ENCODE data around the gene NISCH.

DNA sequence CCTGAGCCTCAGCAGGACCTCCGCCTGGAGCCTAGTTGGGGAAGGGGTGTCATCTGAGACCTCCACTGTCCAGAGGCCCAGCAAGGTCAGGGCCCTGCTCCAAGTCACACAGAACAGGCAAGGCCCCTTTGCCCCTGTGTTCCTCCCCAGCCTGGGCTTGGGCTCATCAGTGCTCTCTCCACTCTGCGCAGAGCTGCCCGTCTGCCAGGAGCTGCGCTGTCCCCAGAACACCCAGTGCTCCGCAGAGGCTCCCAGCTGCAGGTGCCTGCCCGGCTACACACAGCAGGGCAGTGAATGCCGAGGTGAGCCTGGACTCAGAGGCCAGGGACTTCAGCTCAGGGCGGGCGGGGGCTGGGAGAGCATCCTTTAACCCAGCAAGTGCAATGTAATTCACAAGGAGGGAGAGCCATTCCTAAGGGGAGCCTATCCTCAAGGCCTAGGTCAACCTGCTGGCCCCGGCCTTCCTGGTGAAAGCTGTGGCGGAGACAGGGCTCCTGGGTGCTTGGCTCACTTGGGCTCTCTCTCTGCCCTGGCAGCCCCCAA, 47.5 kb downstream of the NISCH start:
- TF ChIP-seq, protein P1, sequence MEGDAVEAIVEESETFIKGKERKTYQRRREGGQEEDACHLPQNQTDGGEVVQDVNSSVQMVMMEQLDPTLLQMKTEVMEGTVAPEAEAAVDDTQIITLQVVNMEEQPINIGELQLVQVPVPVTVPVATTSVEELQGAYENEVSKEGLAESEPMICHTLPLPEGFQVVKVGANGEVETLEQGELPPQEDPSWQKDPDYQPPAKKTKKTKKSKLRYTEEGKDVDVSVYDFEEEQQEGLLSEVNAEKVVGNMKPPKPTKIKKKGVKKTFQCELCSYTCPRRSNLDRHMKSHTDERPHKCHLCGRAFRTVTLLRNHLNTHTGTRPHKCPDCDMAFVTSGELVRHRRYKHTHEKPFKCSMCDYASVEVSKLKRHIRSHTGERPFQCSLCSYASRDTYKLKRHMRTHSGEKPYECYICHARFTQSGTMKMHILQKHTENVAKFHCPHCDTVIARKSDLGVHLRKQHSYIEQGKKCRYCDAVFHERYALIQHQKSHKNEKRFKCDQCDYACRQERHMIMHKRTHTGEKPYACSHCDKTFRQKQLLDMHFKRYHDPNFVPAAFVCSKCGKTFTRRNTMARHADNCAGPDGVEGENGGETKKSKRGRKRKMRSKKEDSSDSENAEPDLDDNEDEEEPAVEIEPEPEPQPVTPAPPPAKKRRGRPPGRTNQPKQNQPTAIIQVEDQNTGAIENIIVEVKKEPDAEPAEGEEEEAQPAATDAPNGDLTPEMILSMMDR (IDR thresholded peaks at IDR 0.05): no peak
- TF ChIP-seq EZH2 (IDR thresholded peaks at IDR 0.05): no peak
